Activated naive CD4-positive, alpha-beta T cell treated with anti-CD3 and anti-CD28 coated beads, Interleukin-2, amount 10 ng/mL, durations not matched to agents 7 days and 5 days (primary cell): ENCODE results near the gene STX17.

Source experiments
- CTCF ChIA-PET: fragments of 350-600 bp; sonication (Branson Sonifier 250); formaldehyde crosslinking; loops from one replicate; lab custom pipeline; 2021; ENCODE audit warnings: antibody characterized with exemption; lab: Charles Lee
- DNase-seq: peaks from one replicate; pipeline ENCODE4 v3.0.0-alpha.2; 2020
- H3K27ac Mint-ChIP-seq: one replicate; pipeline ENCODE4 v1.8.0; 2021; ENCODE audit warnings: mild to moderate bottlenecking, moderate library complexity, mixed read lengths
- H3K27me3 Mint-ChIP-seq: one replicate; pipeline ENCODE4 v1.8.0; 2021; ENCODE audit warnings: mild to moderate bottlenecking, mixed read lengths
- H3K36me3 Mint-ChIP-seq: one replicate; pipeline ENCODE4 v1.8.0; 2021; ENCODE audit warnings: mixed read lengths
- H3K4me1 Mint-ChIP-seq: one replicate; pipeline ENCODE4 v1.8.0; 2021; ENCODE audit warnings: mixed read lengths
- H3K4me3 Mint-ChIP-seq: one replicate; pipeline ENCODE4 v1.8.0; 2021; ENCODE audit warnings: mild to moderate bottlenecking, moderate library complexity, mixed read lengths
- H3K9me3 Mint-ChIP-seq: one replicate; pipeline ENCODE4 v1.8.0; 2021; ENCODE audit warnings: mixed read lengths

STX17 gene

DNA sequence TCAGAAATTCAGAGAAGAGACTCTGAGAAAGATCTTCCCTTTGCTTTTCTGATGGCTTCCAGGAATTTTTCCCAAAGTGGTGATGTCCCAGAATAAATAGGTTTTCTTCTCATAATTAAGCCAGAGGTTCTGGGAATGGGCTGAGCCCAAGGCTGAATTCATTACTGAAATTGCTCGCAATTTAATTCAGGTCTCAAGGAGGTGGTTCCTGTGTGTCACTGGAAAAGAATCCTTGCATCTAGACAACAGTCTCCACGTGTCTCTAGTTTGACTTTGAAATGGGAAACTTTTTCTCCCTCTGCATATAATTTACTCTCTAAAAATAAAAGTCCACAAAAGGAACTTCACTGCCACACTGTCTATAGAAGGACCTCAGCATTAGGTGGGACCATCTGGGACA, 27.8 kb upstream of the STX17 start:
- Mint-ChIP-seq H3K4me1 (no peaks in the 10 kb centered on the region), H3K27me3 (peaks cover 17% of the 10 kb centered on the region)

DNA sequence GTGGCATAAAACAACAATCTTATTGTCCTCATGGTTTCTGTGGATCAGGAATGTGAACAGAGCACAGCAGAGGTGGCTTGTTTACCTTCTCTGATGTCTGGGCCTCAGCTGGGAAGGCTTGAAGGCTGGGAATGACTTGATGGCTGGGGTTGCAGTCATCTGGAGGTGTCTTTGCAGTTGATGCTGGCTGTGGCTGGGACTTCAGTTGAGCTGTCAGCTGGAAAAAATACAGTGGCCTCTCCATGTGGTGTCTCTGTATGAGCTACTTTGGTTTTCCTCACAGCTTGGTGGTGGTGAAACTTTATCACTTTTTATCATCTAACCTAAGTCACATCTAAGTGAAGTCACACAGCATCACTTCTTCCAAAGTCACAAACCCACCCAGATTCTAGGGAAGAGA, 24.7 kb upstream of the STX17 start:
- no peak for DNase-seq
- Mint-ChIP-seq H3K27me3 (peaks cover 10% of the 10 kb centered on the region), H3K4me3 (no peak overlapping the region), H3K36me3 (no peaks in the 10 kb centered on the region), H3K9me3 (no peaks in the 10 kb centered on the region), H3K4me1 (no peaks in the 10 kb centered on the region), H3K27ac (no peak overlapping the region)
- CTCF ChIA-PET, result interaction anchor here (1.6 kb wide), 1 partner anchor 12 kb away, joined by 3 read pairs; no protein-coding TSS in a partner anchor

More for the DNA sequence above, 27.8 kb upstream of the STX17 start:
- H3K4me3 Mint-ChIP-seq, result no peak overlapping the region
- DNase-seq, result no peak
- CTCF ChIA-PET, result no interaction called here
- H3K36me3 Mint-ChIP-seq, result no peaks in the 10 kb centered on the region
- H3K9me3 Mint-ChIP-seq, result no peaks in the 10 kb centered on the region
- no peak overlapping the region for H3K27ac Mint-ChIP-seq

DNA sequence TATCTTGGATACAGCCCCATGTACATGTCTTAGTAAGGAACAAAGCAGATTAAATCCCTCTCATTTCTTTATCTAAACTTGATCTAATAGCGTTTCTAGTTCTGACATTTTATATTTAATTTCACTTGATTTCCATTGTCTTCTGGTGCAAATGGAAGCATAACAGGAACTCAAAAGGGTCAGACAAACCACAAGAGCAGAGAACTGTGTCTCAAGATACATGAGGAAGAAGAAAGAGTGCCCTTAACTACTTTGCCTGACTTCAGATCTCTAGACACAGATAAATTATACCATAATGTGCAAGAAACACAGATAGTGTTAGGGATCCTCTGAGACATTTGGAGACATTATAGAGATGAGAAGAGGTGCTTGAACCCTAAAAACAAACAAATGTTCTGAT, 20.7 kb upstream of the STX17 start:
- Mint-ChIP-seq H3K4me1 (no peaks in the 10 kb centered on the region), H3K36me3 (no peaks in the 10 kb centered on the region), H3K9me3 (no peaks in the 10 kb centered on the region), H3K27me3 (peaks cover 4% of the 10 kb centered on the region), H3K27ac (no peak overlapping the region), H3K4me3 (no peak overlapping the region)
- no peak for DNase-seq
- CTCF ChIA-PET, result no interaction called here

DNA sequence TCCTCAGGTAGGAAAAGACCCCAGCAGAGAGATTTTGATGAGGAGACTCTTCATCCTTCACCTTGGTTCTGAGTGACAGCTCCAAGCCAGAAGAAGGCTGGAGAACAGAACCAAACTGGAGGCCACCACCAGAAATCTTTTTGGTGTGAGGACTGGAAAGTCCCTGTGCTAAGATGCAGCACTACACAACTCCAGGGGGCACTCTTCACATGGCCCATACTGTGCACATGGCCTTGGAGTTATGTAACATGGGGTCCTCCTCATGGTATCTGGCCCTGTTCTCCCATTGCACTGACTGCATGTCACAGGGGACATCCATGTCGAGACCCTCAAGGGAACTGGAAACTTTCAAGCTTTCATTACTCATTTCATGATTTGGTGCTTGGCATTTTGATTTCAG, 17.3 kb upstream of the STX17 start:
- Mint-ChIP-seq H3K4me1 (no peaks in the 10 kb centered on the region), H3K27ac (no peak overlapping the region), H3K4me3 (no peak overlapping the region), H3K36me3 (no peaks in the 10 kb centered on the region), H3K27me3 (peaks cover 4% of the 10 kb centered on the region), H3K9me3 (no peaks in the 10 kb centered on the region)
- no peak for DNase-seq
- CTCF ChIA-PET, result interaction anchor here (0.6 kb wide), 1 partner anchor 11 kb away, joined by 3 read pairs; no protein-coding TSS in a partner anchor

DNA sequence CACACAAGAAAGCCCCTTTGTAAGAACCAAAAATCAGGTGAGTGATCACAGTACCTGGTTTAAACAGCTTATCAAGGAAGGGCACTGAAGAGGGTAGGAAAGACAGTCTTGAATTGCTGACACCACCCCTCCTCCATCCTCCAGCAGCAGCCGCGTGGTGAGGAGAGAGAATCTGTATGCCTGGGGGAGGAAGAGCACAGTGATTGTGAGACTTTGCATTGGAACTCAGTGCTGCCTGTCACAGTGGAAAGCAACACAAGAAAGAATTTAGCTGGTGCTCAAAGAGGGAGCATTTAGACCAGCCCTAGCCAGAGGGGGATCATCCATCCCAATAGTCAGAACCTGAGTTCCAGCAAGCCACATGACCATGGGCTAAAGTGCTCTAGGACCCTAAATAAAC, 11.6 kb upstream of the STX17 start:
- no peak overlapping the region for H3K27ac Mint-ChIP-seq
- no peak for DNase-seq
- H3K4me3 Mint-ChIP-seq, result no peak overlapping the region
- CTCF ChIA-PET, result no interaction called here
- H3K36me3 Mint-ChIP-seq, result no peaks in the 10 kb centered on the region
- no peaks in the 10 kb centered on the region for H3K4me1 Mint-ChIP-seq
- peaks cover 30% of the 10 kb centered on the region for H3K27me3 Mint-ChIP-seq
- H3K9me3 Mint-ChIP-seq, result no peaks in the 10 kb centered on the region

DNA sequence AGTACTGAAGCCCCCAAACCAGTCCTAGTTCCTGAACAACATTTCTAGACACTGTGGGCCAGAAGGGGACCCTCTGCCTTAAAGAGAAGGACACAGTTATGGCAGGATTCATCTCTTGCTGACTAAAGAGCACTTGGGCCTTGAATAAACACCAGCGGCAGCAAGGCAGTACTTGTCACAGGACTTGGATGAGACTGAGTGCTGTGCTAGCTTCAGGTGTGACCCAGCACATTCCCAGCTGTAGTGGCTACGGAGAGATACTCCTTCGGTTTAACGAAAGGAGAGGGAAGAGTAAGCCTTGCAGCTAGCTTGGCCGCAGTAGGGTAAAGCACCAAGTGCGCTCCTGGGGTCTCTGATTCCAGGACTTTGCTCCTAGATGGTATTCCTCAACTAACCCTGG, 10.9 kb upstream of the STX17 start:
- peaks cover 34% of the 10 kb centered on the region for H3K27me3 Mint-ChIP-seq
- no peaks in the 10 kb centered on the region for H3K36me3 Mint-ChIP-seq
- H3K4me3 Mint-ChIP-seq, result no peak overlapping the region
- no peaks in the 10 kb centered on the region for H3K9me3 Mint-ChIP-seq
- no peak overlapping the region for H3K27ac Mint-ChIP-seq
- no peaks in the 10 kb centered on the region for H3K4me1 Mint-ChIP-seq
- no peak for DNase-seq
- CTCF ChIA-PET, result interaction anchor here (1.2 kb wide), 1 partner anchor 71 kb away, joined by 5 read pairs; no protein-coding TSS in a partner anchor

DNA sequence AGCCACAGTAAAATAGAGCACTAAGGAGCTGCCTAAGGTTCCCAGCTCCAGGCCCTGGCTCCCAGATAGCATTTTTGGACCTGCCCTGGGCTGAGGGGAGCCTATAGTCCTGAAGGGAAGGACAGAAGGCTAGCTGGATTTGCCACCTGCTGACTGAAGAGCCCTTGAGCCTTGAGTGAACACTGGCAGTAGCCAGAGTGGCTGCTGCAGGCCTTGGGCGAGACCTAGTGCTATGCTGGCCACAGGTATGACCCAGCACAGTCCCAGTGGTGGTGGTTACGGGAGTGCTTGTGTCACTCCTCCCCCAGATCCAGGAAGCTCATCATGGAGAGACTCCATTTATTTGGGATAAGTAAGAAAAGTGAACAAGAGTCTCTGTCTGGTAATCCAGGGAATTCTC, 10.3 kb upstream of the STX17 start:
- Mint-ChIP-seq H3K4me3 (no peak overlapping the region), H3K36me3 (no peaks in the 10 kb centered on the region), H3K27me3 (peaks cover 38% of the 10 kb centered on the region), H3K9me3 (no peaks in the 10 kb centered on the region), H3K4me1 (no peaks in the 10 kb centered on the region), H3K27ac (no peak overlapping the region)
- no peak for DNase-seq
- CTCF ChIA-PET, result interaction anchor here (1.2 kb wide), 1 partner anchor 72 kb away, joined by 5 read pairs; no protein-coding TSS in a partner anchor

DNA sequence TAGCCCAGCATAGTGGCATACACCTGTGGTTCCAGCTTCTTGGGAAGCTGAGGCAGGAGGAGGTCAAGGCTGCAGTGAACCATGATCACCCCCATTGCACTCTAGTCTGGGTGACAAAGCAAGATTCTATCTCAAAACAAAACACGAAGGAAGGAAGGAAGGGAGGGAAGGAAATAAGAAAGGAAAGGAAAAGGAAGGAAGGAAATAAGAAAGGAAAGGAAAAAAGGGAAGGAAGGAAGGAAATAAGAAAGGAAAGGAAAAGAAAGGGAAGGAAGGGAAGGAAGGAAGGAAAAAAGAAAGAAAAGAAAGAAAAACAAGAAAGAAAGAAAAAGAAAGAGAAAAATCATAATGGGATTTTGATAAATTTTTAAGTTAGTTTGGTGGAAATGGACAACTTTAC, 3.1 kb upstream of the STX17 start:
- CTCF ChIA-PET, result no interaction called here
- no peak overlapping the region for H3K4me3 Mint-ChIP-seq
- DNase-seq, result no peak
- no peaks in the 10 kb centered on the region for H3K9me3 Mint-ChIP-seq
- H3K36me3 Mint-ChIP-seq, result peaks cover 2% of the 10 kb centered on the region
- no peak overlapping the region for H3K27ac Mint-ChIP-seq
- H3K27me3 Mint-ChIP-seq, result peaks cover 41% of the 10 kb centered on the region
- peaks cover 20% of the 10 kb centered on the region for H3K4me1 Mint-ChIP-seq

DNA sequence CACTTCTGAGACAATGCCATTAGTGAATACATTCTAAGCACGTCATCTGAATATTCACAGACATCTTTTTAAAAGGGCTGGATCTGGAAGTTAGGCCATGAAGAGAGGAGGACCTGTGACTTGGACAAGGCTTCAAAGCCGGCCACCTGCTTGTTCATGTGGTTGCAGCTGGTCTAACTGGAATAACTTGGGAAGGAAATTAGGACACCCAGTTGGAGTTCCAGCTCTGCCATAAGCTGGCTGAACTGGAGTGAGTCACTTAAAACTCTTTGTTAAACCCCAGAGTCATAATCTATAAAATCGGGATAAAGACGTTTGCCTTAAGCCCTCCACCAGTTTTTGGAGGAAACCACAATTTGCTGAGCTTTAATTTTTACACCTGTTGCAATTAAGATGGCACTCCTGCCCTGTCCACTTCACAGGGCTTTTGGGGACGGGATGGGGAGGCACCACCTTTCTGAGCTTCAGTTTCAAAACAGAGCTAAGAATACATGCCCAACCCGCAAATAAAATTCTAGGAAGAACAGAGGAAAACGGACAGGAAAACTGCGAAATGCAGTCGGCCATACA, 536 bp upstream of the STX17 start:
- H3K9me3 Mint-ChIP-seq, result no peaks in the 10 kb centered on the region
- peak overlapping the region; percentile 83 for H3K4me3 Mint-ChIP-seq
- peaks cover 4% of the 10 kb centered on the region for H3K36me3 Mint-ChIP-seq
- H3K27me3 Mint-ChIP-seq, result peaks cover 27% of the 10 kb centered on the region
- H3K27ac Mint-ChIP-seq, result peak overlapping the region; percentile 89
- H3K4me1 Mint-ChIP-seq, result peaks cover 23% of the 10 kb centered on the region
- no peak for DNase-seq
- CTCF ChIA-PET, result interaction anchor here (0.8 to 2.5 kb wide), 2 partner anchors 77 to 81 kb away, joined by 3 to 16 read pairs; no protein-coding TSS in a partner anchor

DNA sequence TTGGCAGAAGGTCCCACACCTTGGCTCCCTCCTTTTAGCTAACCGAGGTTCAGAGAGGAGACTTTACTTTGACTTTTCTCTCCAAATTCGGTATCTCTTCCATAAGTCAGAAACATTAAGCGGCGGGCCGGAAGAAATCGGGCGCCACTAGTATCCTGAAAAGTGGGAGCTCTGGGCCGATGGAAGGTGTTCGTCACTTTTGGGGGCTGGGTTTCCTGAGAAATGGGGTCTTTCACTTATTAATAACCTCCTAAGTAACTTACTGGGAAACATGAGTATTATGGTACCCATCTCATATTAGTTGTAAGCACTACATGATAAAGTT, 716 bp downstream of the STX17 start:
- Mint-ChIP-seq H3K36me3 (peaks cover 8% of the 10 kb centered on the region), H3K27me3 (peaks cover 14% of the 10 kb centered on the region), H3K4me3 (peak overlapping the region; percentile 95), H3K4me1 (peaks cover 23% of the 10 kb centered on the region), H3K9me3 (no peaks in the 10 kb centered on the region), H3K27ac (peak overlapping the region; percentile 98)
- CTCF ChIA-PET, result interaction anchor here (0.6 to 2.2 kb wide), 2 partner anchors 83 to 600 kb away, joined by 3 to 9 read pairs; no protein-coding TSS in a partner anchor
- no peak for DNase-seq

DNA sequence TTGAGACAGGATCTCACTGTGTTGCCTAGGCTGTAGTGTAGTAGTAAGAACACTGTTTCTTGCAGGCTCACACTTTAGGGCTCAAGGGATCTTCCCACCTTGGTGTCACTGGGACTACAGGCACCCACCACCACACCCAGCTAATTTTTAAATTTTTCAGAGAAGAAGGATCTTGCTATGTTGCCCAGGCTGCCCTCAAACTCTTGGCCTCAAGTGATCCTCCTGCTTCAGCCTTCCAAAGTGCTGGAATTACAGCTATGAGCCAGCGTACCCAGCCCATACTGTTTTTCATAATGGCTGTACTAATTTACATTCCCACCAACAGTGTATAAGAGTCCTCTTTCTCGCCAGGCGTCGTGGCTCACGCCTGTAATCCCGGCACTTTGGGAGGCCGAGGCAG, 5.1 kb downstream of the STX17 start:
- Mint-ChIP-seq H3K36me3 (peaks cover 29% of the 10 kb centered on the region), H3K27me3 (no peaks in the 10 kb centered on the region), H3K27ac (no peak overlapping the region), H3K9me3 (no peaks in the 10 kb centered on the region), H3K4me3 (no peak overlapping the region), H3K4me1 (peaks cover 19% of the 10 kb centered on the region)
- CTCF ChIA-PET, result no interaction called here
- no peak for DNase-seq

DNA sequence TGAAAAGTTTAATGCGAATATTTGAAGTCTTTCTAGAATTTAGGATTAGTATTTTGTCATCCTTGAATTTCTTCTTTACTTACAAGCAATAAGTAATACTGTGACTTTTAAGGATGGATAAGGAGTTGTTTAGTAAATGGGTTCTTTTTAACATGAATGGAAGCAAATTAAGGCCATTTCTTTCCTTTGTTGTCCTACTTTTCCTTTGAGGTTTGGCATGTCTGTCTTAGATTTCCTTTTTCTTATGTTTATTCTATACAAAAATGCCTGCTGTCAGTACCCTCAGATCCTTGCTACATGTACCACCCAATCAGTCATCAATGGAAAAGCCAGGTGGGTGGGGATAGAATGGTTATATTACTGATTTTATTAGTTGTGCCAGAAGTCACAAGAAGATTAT, 10.2 kb downstream of the STX17 start:
- CTCF ChIA-PET, result no interaction called here
- H3K27me3 Mint-ChIP-seq, result no peaks in the 10 kb centered on the region

DNA sequence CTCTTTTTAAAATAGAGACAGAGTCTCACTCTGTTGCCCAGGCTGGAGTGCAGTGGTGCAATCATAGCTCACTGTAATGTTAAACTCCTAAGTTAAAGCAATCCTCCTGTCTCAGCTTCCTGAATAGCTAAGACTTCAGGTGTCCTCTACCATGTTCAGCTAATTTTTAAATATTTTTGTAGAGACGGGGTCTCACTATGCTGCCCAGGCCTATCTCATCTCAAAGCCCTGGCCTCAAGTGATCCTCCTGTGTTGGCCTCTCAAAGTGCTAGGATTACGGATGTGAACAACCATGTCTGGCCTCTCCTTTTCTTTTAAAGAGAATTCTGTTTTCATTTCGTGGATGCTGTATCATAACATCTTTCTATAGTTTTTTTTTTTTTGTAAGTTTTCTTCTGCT, 11.7 kb downstream of the STX17 start:
- Mint-ChIP-seq H3K4me1 (peaks cover 17% of the 10 kb centered on the region), H3K36me3 (peaks cover 63% of the 10 kb centered on the region), H3K27me3 (no peaks in the 10 kb centered on the region), H3K9me3 (no peaks in the 10 kb centered on the region), H3K4me3 (no peak overlapping the region), H3K27ac (no peak overlapping the region)
- DNase-seq, result no peak
- CTCF ChIA-PET, result interaction anchor here (0.8 kb wide), 1 partner anchor 16 kb away, joined by 3 read pairs; no protein-coding TSS in a partner anchor

More for the DNA sequence above, 10.2 kb downstream of the STX17 start:
- peaks cover 54% of the 10 kb centered on the region for H3K36me3 Mint-ChIP-seq
- H3K4me3 Mint-ChIP-seq, result no peak overlapping the region
- peaks cover 8% of the 10 kb centered on the region for H3K4me1 Mint-ChIP-seq
- no peak overlapping the region for H3K27ac Mint-ChIP-seq
- H3K9me3 Mint-ChIP-seq, result no peaks in the 10 kb centered on the region
- DNase-seq, result no peak

DNA sequence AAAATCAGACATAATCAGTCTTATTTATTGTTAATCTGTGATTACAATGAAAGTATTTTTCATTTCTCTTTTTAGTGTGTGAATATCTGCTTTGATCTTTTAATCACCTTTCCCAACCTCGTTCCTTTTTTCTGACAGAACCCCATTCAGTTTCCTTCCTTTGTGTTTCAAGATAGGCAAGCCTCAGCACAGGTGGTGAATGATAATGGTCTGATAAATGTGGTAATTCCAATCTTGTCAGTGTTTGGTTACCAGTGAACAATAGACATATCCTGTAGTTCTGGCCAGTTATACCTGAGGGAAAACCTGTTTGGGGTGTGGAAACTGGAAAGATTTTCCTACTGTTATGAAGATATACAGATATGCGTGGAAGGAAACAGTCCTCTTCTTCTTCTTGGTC, 13.5 kb downstream of the STX17 start:
- CTCF ChIA-PET, result no interaction called here
- H3K36me3 Mint-ChIP-seq, result peaks cover 69% of the 10 kb centered on the region
- H3K27me3 Mint-ChIP-seq, result no peaks in the 10 kb centered on the region
- peaks cover 1% of the 10 kb centered on the region for H3K9me3 Mint-ChIP-seq
- H3K4me1 Mint-ChIP-seq, result peaks cover 20% of the 10 kb centered on the region
- H3K4me3 Mint-ChIP-seq, result no peak overlapping the region
- H3K27ac Mint-ChIP-seq, result no peak overlapping the region
- no peak for DNase-seq

DNA sequence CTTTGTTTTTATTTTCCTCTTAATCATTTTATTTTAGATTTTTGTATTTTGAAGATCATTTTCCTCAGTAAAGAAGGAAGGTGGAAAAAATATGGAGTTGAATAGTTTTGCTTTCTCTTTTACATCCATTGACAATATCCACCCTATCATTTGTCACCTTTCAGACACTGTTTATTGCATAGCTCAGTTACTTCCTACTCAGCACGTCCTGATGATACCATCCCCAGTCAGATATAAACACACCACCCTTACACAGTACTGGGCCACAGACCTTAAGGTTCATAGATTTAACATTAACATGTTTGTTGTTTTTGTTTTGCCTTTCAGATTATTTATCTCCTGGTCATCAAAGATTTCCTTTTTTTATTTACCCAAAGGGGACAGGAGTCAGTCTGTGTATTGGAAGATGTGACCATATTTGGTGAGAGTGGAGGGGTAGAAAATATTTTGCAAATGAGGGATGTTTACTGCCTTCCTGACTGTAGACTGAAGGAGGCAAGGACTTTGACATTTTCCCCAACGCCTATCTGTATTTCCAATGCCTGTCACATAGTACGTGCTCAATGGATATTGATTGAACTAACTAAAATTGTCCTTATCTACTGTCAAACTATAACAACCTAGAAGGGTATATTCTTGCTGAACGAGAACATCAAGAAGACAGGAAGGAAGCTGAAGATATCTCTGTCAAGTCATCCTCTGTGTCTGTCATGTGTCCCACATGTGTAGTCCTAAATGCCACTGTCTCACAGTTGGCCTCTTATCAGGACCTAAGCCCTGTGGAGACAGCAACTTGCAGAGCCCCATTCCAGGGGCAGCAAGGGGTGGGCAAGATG, 15.6 kb downstream of the STX17 start:
- Mint-ChIP-seq H3K36me3 (peaks cover 68% of the 10 kb centered on the region), H3K4me1 (peaks cover 20% of the 10 kb centered on the region), H3K27ac (no peak overlapping the region), H3K4me3 (no peak overlapping the region), H3K9me3 (peaks cover 9% of the 10 kb centered on the region), H3K27me3 (no peaks in the 10 kb centered on the region)
- DNase-seq, result no peak
- CTCF ChIA-PET, result no interaction called here
